Esophagus muscularis mucosa (tissue), 4 donors: Measurements from ENCODE around the gene STON2. TPM values are rescaled to one million over a fixed set of nuclear protein-coding genes. Genes with fewer than 3 reads are reported as not detected.
A peak's percentile ranks its signal among the peaks of the same experiment; 100 is the strongest.

Source experiments
- DNase-seq: peaks from one replicate; pipeline ENCODE4 v3.0.0-alpha.2; 2017; ENCODE audit errors: extremely low spot score
- H3K27ac ChIP-seq, 4 donors: fragments of 200-600 bp; sonication (generic); replicated peaks in 1 of 4; 1 replicate in 3 of 4; 2 replicates in 1 of 4; pipeline ENCODE4 v1.5.1; 2016 to 2019; ENCODE audit warnings: mild to moderate bottlenecking in 1 of 4
- H3K27me3 ChIP-seq, 4 donors: fragments of 200-600 bp; sonication (generic); one replicate each; pipeline versions ENCODE4 v1.5.1 to v1.6.0; 2016 to 2019
- H3K36me3 ChIP-seq, 4 donors: fragments of 200-600 bp; sonication (generic); one replicate each; pipeline ENCODE4 v1.5.1; 2016 to 2019
- H3K4me1 ChIP-seq, 4 donors: fragments of 200-600 bp; sonication (generic); one replicate each; pipeline ENCODE4 v1.5.1; 2016 to 2019
- H3K4me3 ChIP-seq, 4 donors: fragments of 200-600 bp; sonication (generic); 1 replicate in 2 of 4; 2 replicates in 2 of 4; pipeline ENCODE4 v1.5.1; 2016 to 2019; ENCODE audit warnings: mild to moderate bottlenecking in 4 of 4, moderate library complexity in 1 of 4
- H3K9me3 ChIP-seq, 4 donors: fragments of 200-600 bp; sonication (generic); 1 replicate in 3 of 4; 2 replicates in 1 of 4; pipeline ENCODE4 v1.5.1; 2016 to 2019
- CTCF ChIP-seq, 3 experiments: fragments of 200-600 bp in 2 of 3; fragments of 450-650 bp in 1 of 3; sonication (generic) in 2 of 3; IDR thresholded peaks; one replicate each; pipeline ENCODE4 v1.5.1; 2017 to 2019; ENCODE audit warnings: antibody characterized with exemption in 3 of 3, mild to moderate bottlenecking in 2 of 3, moderate library complexity in 1 of 3
- EP300 ChIP-seq: sonication (generic); formaldehyde crosslinking; IDR thresholded peaks from one replicate; pipeline ENCODE4 v1.6.1; 2017; ENCODE audit warnings: antibody characterized with exemption
- POLR2A ChIP-seq: fragments of 450-650 bp; IDR thresholded peaks from one replicate; pipeline ENCODE4 v1.6.1; 2017; ENCODE audit warnings: antibody characterized with exemption, moderate library complexity, mild to moderate bottlenecking, low read depth
- POLR2AphosphoS5 ChIP-seq, 2 donors: sonication (generic); formaldehyde crosslinking; IDR thresholded peaks; one replicate each; pipeline ENCODE4 v1.6.1; 2017; ENCODE audit warnings: antibody characterized with exemption in 2 of 2
- WGBS: methylation state at CpG from one replicate; pipeline ENCODE4 v1.1.5; 2018; 5-methylcytosine and 5-hydroxymethylcytosine counted together
- intact Hi-C: fragments of 100-400 bp; cut with DNase I; formaldehyde crosslinking; loops from one replicate; pipeline ENCODE4 v1.15.1; 2023
- total RNA-seq, 4 donors: library from RNA; depleted of rRNA; stranded (reverse); fragments of >200 nt; gene quantifications; one replicate each; pipeline versions ENCODE4 v1.1.0 to v1.2.1, GENCODE V29; 2016

The STON2 gene
- total RNA-seq, 4 donors from 2014 or later: 7.6 to 9.6 (median 8.8) TPM

GRCh38 chr14:81394739-81395138 is 5.4 kb downstream of the STON2 start:
- Histone ChIP-seq H3K4me1 (no peaks in the 10 kb centered on the region), H3K4me3 (no peak overlapping the region), H3K9me3 (peaks cover 0 to 13% (median 3%) of the 10 kb centered on the region in 4 donors), H3K36me3 (no peaks in the 10 kb centered on the region), H3K27me3 (no peaks in the 10 kb centered on the region), H3K27ac (no peak overlapping the region)
- WGBS: 89% methylated on average over 1 of the region's 1 CpG
- DNase-seq: peak; percentile 4
- TF ChIP-seq EP300: no peak
- no peak for TF ChIP-seq POLR2A
- no peak for TF ChIP-seq CTCF (IDR thresholded peaks at IDR 0.05)
- no peak for TF ChIP-seq POLR2AphosphoS5 (IDR thresholded peaks at IDR 0.05)
- intact Hi-C loops: no loop called here

GRCh38 chr14:81392976-81393643 is 7.0 kb downstream of the STON2 start:
- 74% methylated on average over 6 of the region's 6 CpGs for WGBS
- TF ChIP-seq EP300 (no peak), POLR2A (no peak), POLR2AphosphoS5 (IDR thresholded peaks at IDR 0.05) (no peak), CTCF (IDR thresholded peaks at IDR 0.05) (no peak)
- intact Hi-C loops: no loop called here
- H3K4me1 ChIP-seq: no peaks in the 10 kb centered on the region
- H3K4me3 ChIP-seq: no peak overlapping the region
- H3K9me3 ChIP-seq: peaks cover 0 to 13% (median 3%) of the 10 kb centered on the region in 4 donors
- peak; percentile 75 for DNase-seq
- H3K27me3 ChIP-seq: no peaks in the 10 kb centered on the region
- H3K27ac ChIP-seq: no peak overlapping the region
- H3K36me3 ChIP-seq: no peaks in the 10 kb centered on the region

GRCh38 chr14:81392052-81392451 is 8.1 kb downstream of the STON2 start:
- no peaks in the 10 kb centered on the region for H3K4me1 ChIP-seq
- peak; percentile 57 for DNase-seq
- intact Hi-C loops: no loop called here
- TF ChIP-seq EP300: no peak
- no peak for TF ChIP-seq POLR2A
- TF ChIP-seq CTCF (IDR thresholded peaks at IDR 0.05): no peak
- no peak for TF ChIP-seq POLR2AphosphoS5 (IDR thresholded peaks at IDR 0.05)
- H3K27ac ChIP-seq: no peak overlapping the region
- H3K9me3 ChIP-seq: peaks cover 0 to 13% (median 3%) of the 10 kb centered on the region in 4 donors
- 81% methylated on average over 5 of the region's 5 CpGs for WGBS
- H3K36me3 ChIP-seq: no peaks in the 10 kb centered on the region
- no peaks in the 10 kb centered on the region for H3K27me3 ChIP-seq
- H3K4me3 ChIP-seq: no peak overlapping the region

- intact Hi-C loops: no loop called here
- Histone ChIP-seq H3K36me3 (no peaks in the 10 kb centered on the region), H3K9me3 (peaks cover 0 to 13% (median 3%) of the 10 kb centered on the region in 4 donors), H3K4me1 (no peaks in the 10 kb centered on the region), H3K27me3 (no peaks in the 10 kb centered on the region), H3K4me3 (no peak overlapping the region), H3K27ac (no peak overlapping the region)
- peak; percentile 86 for DNase-seq
- TF ChIP-seq CTCF (IDR thresholded peaks at IDR 0.05) (no peak), POLR2AphosphoS5 (IDR thresholded peaks at IDR 0.05) (no peak), POLR2A (no peak), EP300 (no peak)
- WGBS: 54% methylated on average over 3 of the region's 3 CpGs
Observed at GRCh38 chr14:81390696-81391095, 9.4 kb downstream of the STON2 start.

GRCh38 chr14:81388336-81388735 is 11.8 kb downstream of the STON2 start:
- intact Hi-C loops: no loop called here
- Histone ChIP-seq H3K27me3 (no peaks in the 10 kb centered on the region), H3K9me3 (peaks cover 0 to 7% (median 0%) of the 10 kb centered on the region in 4 donors), H3K27ac (no peak overlapping the region), H3K36me3 (no peaks in the 10 kb centered on the region), H3K4me3 (no peak overlapping the region), H3K4me1 (no peaks in the 10 kb centered on the region)
- DNase-seq: no peak
- TF ChIP-seq POLR2AphosphoS5 (IDR thresholded peaks at IDR 0.05): no peak
- TF ChIP-seq EP300: no peak
- no peak for TF ChIP-seq POLR2A
- no peak for TF ChIP-seq CTCF (IDR thresholded peaks at IDR 0.05)
- WGBS: 83% methylated on average over 2 of the region's 2 CpGs
